HL-60 (cell line): ENCODE results near the gene WSB2.

Experiments
- CTCF ChIP-seq: IDR thresholded peaks from one replicate; pipeline ENCODE4 v1.5.1; 2011; ENCODE audit warnings: low read length, control low read depth, inconsistent platforms; ENCODE audit not compliant: insufficient read depth
- GABPA ChIP-seq: IDR thresholded peaks from 2 replicates; pipeline ENCODE4 v1.6.1; 2012; ENCODE audit warnings: low read depth
- POLR2AphosphoS5 ChIP-seq: IDR thresholded peaks from 2 replicates; pipeline ENCODE4 v1.6.1; 2012; ENCODE audit warnings: low read depth
- SPI1 ChIP-seq: IDR thresholded peaks from 2 replicates; pipeline ENCODE4 v1.6.1; 2012; ENCODE audit warnings: low read depth, mild to moderate bottlenecking, borderline replicate concordance
- TF ChIP-seq, protein P1 (sequence below): IDR thresholded peaks from 2 replicates; pipeline ENCODE4 v1.6.1; 2012; ENCODE audit warnings: low read depth; ENCODE audit not compliant: insufficient replicate concordance

GRCh38 chr12:117994551-117995438 lies 66.2 kb downstream of the WSB2 start:
- TF ChIP-seq CTCF: no peak
- TF ChIP-seq, protein P1, sequence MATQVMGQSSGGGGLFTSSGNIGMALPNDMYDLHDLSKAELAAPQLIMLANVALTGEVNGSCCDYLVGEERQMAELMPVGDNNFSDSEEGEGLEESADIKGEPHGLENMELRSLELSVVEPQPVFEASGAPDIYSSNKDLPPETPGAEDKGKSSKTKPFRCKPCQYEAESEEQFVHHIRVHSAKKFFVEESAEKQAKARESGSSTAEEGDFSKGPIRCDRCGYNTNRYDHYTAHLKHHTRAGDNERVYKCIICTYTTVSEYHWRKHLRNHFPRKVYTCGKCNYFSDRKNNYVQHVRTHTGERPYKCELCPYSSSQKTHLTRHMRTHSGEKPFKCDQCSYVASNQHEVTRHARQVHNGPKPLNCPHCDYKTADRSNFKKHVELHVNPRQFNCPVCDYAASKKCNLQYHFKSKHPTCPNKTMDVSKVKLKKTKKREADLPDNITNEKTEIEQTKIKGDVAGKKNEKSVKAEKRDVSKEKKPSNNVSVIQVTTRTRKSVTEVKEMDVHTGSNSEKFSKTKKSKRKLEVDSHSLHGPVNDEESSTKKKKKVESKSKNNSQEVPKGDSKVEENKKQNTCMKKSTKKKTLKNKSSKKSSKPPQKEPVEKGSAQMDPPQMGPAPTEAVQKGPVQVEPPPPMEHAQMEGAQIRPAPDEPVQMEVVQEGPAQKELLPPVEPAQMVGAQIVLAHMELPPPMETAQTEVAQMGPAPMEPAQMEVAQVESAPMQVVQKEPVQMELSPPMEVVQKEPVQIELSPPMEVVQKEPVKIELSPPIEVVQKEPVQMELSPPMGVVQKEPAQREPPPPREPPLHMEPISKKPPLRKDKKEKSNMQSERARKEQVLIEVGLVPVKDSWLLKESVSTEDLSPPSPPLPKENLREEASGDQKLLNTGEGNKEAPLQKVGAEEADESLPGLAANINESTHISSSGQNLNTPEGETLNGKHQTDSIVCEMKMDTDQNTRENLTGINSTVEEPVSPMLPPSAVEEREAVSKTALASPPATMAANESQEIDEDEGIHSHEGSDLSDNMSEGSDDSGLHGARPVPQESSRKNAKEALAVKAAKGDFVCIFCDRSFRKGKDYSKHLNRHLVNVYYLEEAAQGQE: no peak
- no peak for TF ChIP-seq POLR2AphosphoS5
- TF ChIP-seq SPI1: no peak
- TF ChIP-seq GABPA: no peak
